ENCODE measurements around the gene DCTPP1. TPM values are rescaled to one million over a fixed set of nuclear protein-coding genes. Genes with fewer than 3 reads are reported as not detected.
A peak's percentile ranks its signal among the peaks of the same experiment; 100 is the strongest.
"Not testable (repeated sequence)": the region's sequence is repeated elsewhere in the genome, so short reads cannot be mapped to it uniquely, and the experiment has no call there.

Gene DCTPP1
- total and polyA plus RNA-seq, 4 experiments from 2014 or later, result 15.0 to 115 (median 52.5) TPM

DNA sequence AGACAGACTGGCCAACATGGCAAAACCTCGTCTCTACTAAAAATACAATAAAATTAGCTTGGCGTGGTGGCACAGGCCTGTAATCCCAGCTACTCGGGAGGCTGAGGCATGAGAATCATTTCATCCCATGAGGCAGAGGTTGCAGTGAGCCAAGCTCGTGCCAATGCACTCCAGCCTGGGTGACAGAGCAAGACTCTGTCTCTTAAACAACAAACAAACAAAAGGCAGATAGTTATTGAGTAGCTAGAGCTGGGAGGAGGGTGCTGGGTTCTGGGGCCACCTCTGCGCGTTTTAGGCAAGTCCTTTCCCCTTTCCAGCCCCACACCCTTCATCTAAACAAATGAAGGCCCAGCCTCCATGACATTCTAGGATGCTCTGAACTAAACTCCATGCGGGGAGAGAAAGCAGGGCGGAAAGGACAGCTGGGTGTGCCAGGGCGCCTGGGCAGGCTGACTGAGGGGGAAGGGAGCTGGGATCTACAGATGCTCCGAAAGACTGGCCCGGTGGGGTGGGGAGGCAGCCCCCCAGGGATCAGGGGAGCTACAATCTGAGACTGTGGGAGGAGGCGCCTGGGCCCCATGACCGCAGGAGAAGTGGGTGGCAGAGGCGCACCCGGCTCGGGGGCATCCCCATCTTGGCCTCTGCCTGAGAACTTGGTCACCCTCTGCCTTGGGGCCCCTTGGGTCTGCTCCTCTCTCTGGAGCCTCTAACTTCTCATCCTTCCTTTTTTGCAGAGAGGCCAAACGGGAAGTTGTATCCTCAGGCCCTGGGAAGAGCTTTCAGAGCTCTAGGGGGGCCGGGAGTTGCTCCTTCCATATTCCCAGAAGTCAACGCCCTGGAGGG is 43.6 kb upstream of the DCTPP1 start:
- ChIA-PET CTCF (ENCODE audit: partially characterized antibody) (interaction anchor here (0.8 to 7.1 kb wide), 10 partner anchors 10 to 142 kb away, joined by 3 to 143 read pairs (median 4); partner anchors contain the start of genes DCTPP1 and SEPHS2), POLR2A (ENCODE audit: partially characterized antibody) (interaction anchor here (0.8 to 41.1 kb wide), 25 partner anchors 9 to 225 kb away, joined by 3 to 1162 read pairs (median 8); partner anchors contain the start of genes DCTPP1, FBRS, PRR14 and SEPHS2)
- H3K9me3 Mint-ChIP-seq, result no peaks in the 10 kb centered on the region
- intact Hi-C loops (cut with micrococcal nuclease), result loop anchor here (2.0 to 10.0 kb wide), 2 partner anchors 19 to 51 kb away; partner anchors contain the start of gene ZNF768
- H3K36me3 Mint-ChIP-seq, result peaks cover 29 to 48% of the 10 kb centered on the region in 2 donors
- Histone ChIP-seq H3K27ac (ENCODE audit: low read depth, low read length) (peak overlapping the region; percentile 89), H3K27me3 (ENCODE audit: insufficient read depth, low read length) (no peaks in the 10 kb centered on the region), H3K4me3 (ENCODE audit: low read length in 2 of 2) (peak overlapping the region; percentile 77 to 96), H3K4me1 (ENCODE audit: insufficient read depth, low read length) (peaks cover 73% of the 10 kb centered on the region), H3K36me3 (ENCODE audit: insufficient read depth, low read length) (peaks cover 6% of the 10 kb centered on the region), H3K9me3 (ENCODE audit: control insufficient read depth in 1 of 2, low read length in 2 of 2) (no peaks in the 10 kb centered on the region)
- H3K27ac Mint-ChIP-seq, result peak overlapping the region; percentile 92 to 97 (median 95)
- peaks cover 37 to 77% (median 51%) of the 10 kb centered on the region in 4 donors for H3K4me1 Mint-ChIP-seq
- H3K27me3 Mint-ChIP-seq, result no peaks in the 10 kb centered on the region
- peak in 4 of 5 donors; percentile 34 to 68 (median 38) for DNase-seq
- peak overlapping the region; percentile 98 to 99 (median 98) for H3K4me3 Mint-ChIP-seq

- ChIA-PET POLR2A (ENCODE audit: partially characterized antibody) (interaction anchor here (0.6 to 41.1 kb wide), 30 partner anchors 8 to 673 kb away, joined by 3 to 1162 read pairs (median 8); partner anchors contain the start of genes ALDOA, DCTPP1, FBRS and PRR14), CTCF (ENCODE audit: partially characterized antibody) (interaction anchor here (0.6 to 7.1 kb wide), 9 partner anchors 14 to 85 kb away, joined by 3 to 143 read pairs (median 5); partner anchors contain the start of genes DCTPP1, SEPHS2 and ZNF747)
- H3K27me3 Mint-ChIP-seq, result no peaks in the 10 kb centered on the region
- peak within 1 kb of the TSS; percentile 98 to 99 (median 98) for H3K4me3 Mint-ChIP-seq
- H3K9me3 Mint-ChIP-seq, result no peaks in the 10 kb centered on the region
- peak within 1 kb of the TSS; percentile 93 to 97 (median 95) for H3K27ac Mint-ChIP-seq
- intact Hi-C loops (cut with micrococcal nuclease), result loop anchor here (1.0 to 10.0 kb wide), 6 partner anchors 14 to 52 kb away; partner anchors contain the start of genes DCTPP1, SEPHS2 and ZNF768
- Histone ChIP-seq H3K36me3 (ENCODE audit: insufficient read depth, low read length) (peaks cover 6% of the 10 kb centered on the region), H3K4me3 (ENCODE audit: low read length in 2 of 2) (peak within 1 kb of the TSS; percentile 77 to 96), H3K9me3 (ENCODE audit: control insufficient read depth in 1 of 2, low read length in 2 of 2) (no peaks in the 10 kb centered on the region), H3K27me3 (ENCODE audit: insufficient read depth, low read length) (no peaks in the 10 kb centered on the region), H3K4me1 (ENCODE audit: insufficient read depth, low read length) (peaks cover 67% of the 10 kb centered on the region), H3K27ac (ENCODE audit: low read depth, low read length) (peak within 1 kb of the TSS; percentile 89)
- H3K36me3 Mint-ChIP-seq, result peaks cover 25 to 43% of the 10 kb centered on the region in 2 donors
- DNase-seq, result peak; percentile 87 to 97 (median 89)
- peaks cover 33 to 75% (median 45%) of the 10 kb centered on the region in 4 donors for H3K4me1 Mint-ChIP-seq
Observed at GRCh38 chr16:30472328-30472942, 42.6 kb upstream of the DCTPP1 start, which contains the start of gene ITGAL. TSS of gene ITGAL (plus strand) at chr16:30472742. CDS start at chr16:30472838, 96 bp downstream.

DNA sequence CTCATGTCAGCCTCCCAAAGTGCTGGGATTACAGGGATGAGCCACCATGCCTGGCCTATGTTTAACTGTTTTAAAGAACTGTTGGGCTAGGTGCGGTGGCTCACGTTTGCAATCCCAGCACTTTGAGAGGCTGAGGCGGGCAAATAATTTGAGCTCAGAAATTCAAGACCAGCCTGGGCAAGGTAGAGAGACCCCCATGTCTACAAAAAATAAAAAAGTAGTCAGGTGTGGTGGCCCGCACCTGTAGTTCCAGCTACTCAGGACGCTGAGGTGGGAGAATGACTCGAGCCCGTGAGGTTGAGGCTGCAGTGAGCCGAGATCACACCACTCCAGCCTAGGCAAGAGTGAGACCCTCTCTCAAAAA is 40.8 kb upstream of the DCTPP1 start:
- Histone ChIP-seq H3K9me3 (ENCODE audit: control insufficient read depth in 1 of 2, low read length in 2 of 2) (no peaks in the 10 kb centered on the region), H3K27me3 (ENCODE audit: insufficient read depth, low read length) (no peaks in the 10 kb centered on the region), H3K4me1 (ENCODE audit: insufficient read depth, low read length) (peaks cover 56% of the 10 kb centered on the region), H3K36me3 (ENCODE audit: insufficient read depth, low read length) (no peaks in the 10 kb centered on the region), H3K4me3 (ENCODE audit: low read length in 2 of 2) (no peak overlapping the region), H3K27ac (ENCODE audit: low read depth, low read length) (peak overlapping the region; percentile 89)
- H3K4me1 Mint-ChIP-seq, result peaks cover 28 to 68% (median 42%) of the 10 kb centered on the region in 4 donors
- no peak for DNase-seq
- H3K36me3 Mint-ChIP-seq, result peaks cover 13 to 28% of the 10 kb centered on the region in 2 donors
- H3K27ac Mint-ChIP-seq, result peak overlapping the region; percentile 87 to 94 (median 93)
- CTCF ChIA-PET (ENCODE audit: partially characterized antibody), result interaction anchor here (0.8 to 7.0 kb wide), 6 partner anchors 9 to 98 kb away, joined by 3 to 95 read pairs (median 4); partner anchors contain the start of gene DCTPP1
- peak overlapping the region in 3 of 8 donors; percentile 28 to 99 (median 71) for H3K4me3 Mint-ChIP-seq
- POLR2A ChIA-PET (ENCODE audit: partially characterized antibody), result interaction anchor here (0.9 to 41.1 kb wide), 8 partner anchors 11 to 97 kb away, joined by 3 to 1162 read pairs (median 12); partner anchors contain the start of genes DCTPP1 and SEPHS2
- H3K27me3 Mint-ChIP-seq, result no peaks in the 10 kb centered on the region
- H3K9me3 Mint-ChIP-seq, result no peaks in the 10 kb centered on the region
- intact Hi-C loops (cut with micrococcal nuclease), result loop anchor here (10.0 kb wide), 1 partner anchor 54 kb away; the partner anchor contains the start of gene ZNF768

DNA sequence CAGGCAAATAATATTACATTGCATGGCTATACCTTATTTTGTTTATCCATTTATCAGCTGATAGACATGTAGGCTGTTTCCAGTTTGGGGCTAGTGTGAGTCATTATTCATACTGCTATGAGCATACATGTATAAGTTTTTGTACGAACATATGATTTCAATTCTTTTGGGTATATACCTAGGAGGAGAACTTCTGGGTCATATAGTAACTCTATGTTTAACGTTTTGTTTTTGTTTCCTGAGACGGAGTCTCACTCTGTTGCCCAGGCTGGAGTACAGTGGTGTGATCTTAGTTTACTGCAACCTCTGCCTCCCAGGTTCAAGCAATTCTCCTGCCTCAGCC is 40.3 kb upstream of the DCTPP1 start:
- Mint-ChIP-seq H3K27me3 (no peaks in the 10 kb centered on the region), H3K4me3 (peak overlapping the region in 5 of 8 donors; percentile 26 to 71 (median 35)), H3K27ac (peak overlapping the region; percentile 87 to 94 (median 93)), H3K36me3 (peaks cover 9 to 24% of the 10 kb centered on the region in 2 donors), H3K9me3 (no peaks in the 10 kb centered on the region), H3K4me1 (peaks cover 25 to 64% (median 38%) of the 10 kb centered on the region in 4 donors)
- CTCF ChIA-PET (ENCODE audit: partially characterized antibody), result interaction anchor here (0.7 to 7.0 kb wide), 7 partner anchors 10 to 98 kb away, joined by 3 to 95 read pairs (median 4); partner anchors contain the start of gene DCTPP1
- no peak for DNase-seq
- Histone ChIP-seq H3K4me1 (ENCODE audit: insufficient read depth, low read length) (peaks cover 51% of the 10 kb centered on the region), H3K27me3 (ENCODE audit: insufficient read depth, low read length) (no peaks in the 10 kb centered on the region), H3K4me3 (ENCODE audit: low read length in 2 of 2) (no peak overlapping the region), H3K36me3 (ENCODE audit: insufficient read depth, low read length) (no peaks in the 10 kb centered on the region), H3K9me3 (ENCODE audit: control insufficient read depth in 1 of 2, low read length in 2 of 2) (no peaks in the 10 kb centered on the region), H3K27ac (ENCODE audit: low read depth, low read length) (peak overlapping the region; percentile 89)
- intact Hi-C loops (cut with micrococcal nuclease), result loop anchor here (10.0 kb wide), 1 partner anchor 55 kb away; the partner anchor contains the start of gene ZNF768
- POLR2A ChIA-PET (ENCODE audit: partially characterized antibody), result interaction anchor here (0.9 to 41.1 kb wide), 7 partner anchors 12 to 98 kb away, joined by 3 to 1162 read pairs (median 15); partner anchors contain the start of genes DCTPP1 and SEPHS2

DNA sequence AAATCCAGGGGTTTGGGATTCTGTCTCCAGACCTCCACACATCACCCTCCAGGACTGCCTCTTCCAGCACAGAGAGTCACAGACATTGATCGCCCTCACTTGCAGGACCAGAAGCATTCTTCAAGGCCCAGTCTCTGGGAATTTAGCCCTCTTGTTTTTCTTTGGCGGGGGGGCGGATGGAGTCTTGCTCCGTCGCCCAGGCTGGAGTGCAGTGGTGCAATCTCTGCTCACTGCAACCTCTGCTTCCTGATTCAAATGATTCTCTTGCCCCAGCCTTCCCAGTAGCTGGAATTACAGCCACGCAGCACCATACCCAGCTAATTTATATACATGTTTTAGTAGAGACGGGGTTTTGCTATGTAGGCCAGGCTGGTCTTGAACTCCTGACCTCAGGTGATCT is 34.2 kb upstream of the DCTPP1 start:
- H3K4me3 ChIP-seq (ENCODE audit: low read length in 2 of 2), result no peak overlapping the region
- ChIA-PET CTCF (ENCODE audit: partially characterized antibody) (interaction anchor here (1.3 kb wide), 1 partner anchor 14 kb away, joined by 7 read pairs; no protein-coding TSS in a partner anchor), POLR2A (ENCODE audit: partially characterized antibody) (interaction anchor here (1.0 to 1.4 kb wide), 2 partner anchors 9 to 16 kb away, joined by 3 to 8 read pairs; partner anchors contain the start of gene ITGAL)
- no peaks in the 10 kb centered on the region for H3K36me3 Mint-ChIP-seq
- H3K9me3 ChIP-seq (ENCODE audit: control insufficient read depth in 1 of 2, low read length in 2 of 2), result no peaks in the 10 kb centered on the region
- H3K4me3 Mint-ChIP-seq, result no peak overlapping the region
- H3K9me3 Mint-ChIP-seq, result no peaks in the 10 kb centered on the region
- no peaks in the 10 kb centered on the region for H3K36me3 ChIP-seq (ENCODE audit: insufficient read depth, low read length)
- H3K4me1 ChIP-seq (ENCODE audit: insufficient read depth, low read length), result peaks cover 14% of the 10 kb centered on the region
- no peak for DNase-seq
- H3K27ac ChIP-seq (ENCODE audit: low read depth, low read length), result no peak overlapping the region
- no peaks in the 10 kb centered on the region for H3K27me3 Mint-ChIP-seq
- H3K27ac Mint-ChIP-seq, result no peak overlapping the region
- H3K27me3 ChIP-seq (ENCODE audit: insufficient read depth, low read length), result no peaks in the 10 kb centered on the region
- intact Hi-C loops (cut with micrococcal nuclease), result no loop called here
- peaks cover 5 to 27% (median 14%) of the 10 kb centered on the region in 4 donors for H3K4me1 Mint-ChIP-seq

DNA sequence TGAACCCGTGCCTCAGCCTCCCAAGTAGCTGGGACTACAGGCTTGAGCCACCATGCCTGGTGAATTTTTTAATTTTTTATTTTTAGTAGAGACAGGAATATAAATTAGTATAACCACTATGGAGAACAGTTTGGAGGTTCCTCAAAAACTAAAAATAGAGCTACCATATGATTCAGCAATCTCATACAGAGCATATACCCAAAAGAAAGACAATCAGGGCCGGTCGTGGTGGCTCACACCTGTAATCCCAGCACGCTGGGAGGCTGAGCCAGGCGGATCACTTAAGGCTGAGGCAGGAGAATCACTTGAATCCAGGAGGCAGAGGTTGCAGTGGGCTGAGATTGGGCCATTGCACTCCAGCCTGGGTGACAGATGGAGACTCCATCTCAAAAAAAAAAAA is 31.6 kb upstream of the DCTPP1 start:
- not testable (repeated sequence) for H3K27ac Mint-ChIP-seq; H3K4me3 ChIP-seq (ENCODE audit: low read length in 2 of 2)
- H3K4me1 Mint-ChIP-seq, result peaks cover 20 to 49% (median 32%) of the 10 kb centered on the region in 4 donors

More for the DNA sequence above, 31.6 kb upstream of the DCTPP1 start:
- peaks cover 39% of the 10 kb centered on the region for H3K4me1 ChIP-seq (ENCODE audit: insufficient read depth, low read length)
- H3K36me3 Mint-ChIP-seq; H3K36me3 ChIP-seq (ENCODE audit: insufficient read depth, low read length); H3K27me3 ChIP-seq (ENCODE audit: insufficient read depth, low read length); H3K9me3 ChIP-seq (ENCODE audit: control insufficient read depth in 1 of 2, low read length in 2 of 2); DNase-seq; H3K9me3 Mint-ChIP-seq; H3K27me3 Mint-ChIP-seq; H3K4me3 Mint-ChIP-seq; intact Hi-C loops (cut with micrococcal nuclease); H3K27ac ChIP-seq (ENCODE audit: low read depth, low read length): not testable (repeated sequence)
- ChIA-PET POLR2A (ENCODE audit: partially characterized antibody) (interaction anchor here (0.6 to 29.5 kb wide), 7 partner anchors 16 to 197 kb away, joined by 3 to 1162 read pairs (median 4); partner anchors contain the start of genes FBRS, ITGAL, SEPHS2 and ZNF747), CTCF (ENCODE audit: partially characterized antibody) (interaction anchor here (0.6 to 8.1 kb wide), 3 partner anchors 10 to 135 kb away, joined by 3 to 95 read pairs (median 55); partner anchors contain the start of gene ITGAL)

All from CD4-positive, alpha-beta memory T cell (primary cell).